Glutamatergic neuron (in vitro differentiated cells): ENCODE measurements around the gene TAMM41. TPM values are rescaled to one million over a fixed set of nuclear protein-coding genes. Genes with fewer than 3 reads are reported as not detected.

Experiments used
- DNase-seq: peaks from one replicate; pipeline ENCODE4 v3.0.0; 2022
- H3K27ac Mint-ChIP-seq: one replicate; pipeline ENCODE4 v1.8.0; 2020; ENCODE audit warnings: mild to moderate bottlenecking, mixed read lengths, inconsistent platforms; ENCODE audit not compliant: unreplicated experiment
- H3K27me3 Mint-ChIP-seq: one replicate; pipeline ENCODE4 v1.8.0; 2020; ENCODE audit warnings: mild to moderate bottlenecking, moderate library complexity, mixed read lengths, inconsistent platforms; ENCODE audit not compliant: unreplicated experiment
- H3K36me3 Mint-ChIP-seq: one replicate; pipeline ENCODE4 v1.8.0; 2020; ENCODE audit warnings: mild to moderate bottlenecking, mixed read lengths, inconsistent platforms; ENCODE audit not compliant: unreplicated experiment
- H3K4me1 Mint-ChIP-seq: one replicate; pipeline ENCODE4 v1.8.0; 2020; ENCODE audit warnings: mild to moderate bottlenecking, low read depth, mixed read lengths, inconsistent platforms; ENCODE audit not compliant: unreplicated experiment
- H3K4me3 Mint-ChIP-seq: one replicate; pipeline ENCODE4 v1.8.0; 2020; ENCODE audit warnings: mild to moderate bottlenecking, mixed read lengths, inconsistent platforms; ENCODE audit not compliant: unreplicated experiment
- H3K9me3 Mint-ChIP-seq: one replicate; pipeline ENCODE4 v1.8.0; 2020; ENCODE audit warnings: mild to moderate bottlenecking, moderate library complexity, mixed read lengths, inconsistent platforms; ENCODE audit not compliant: unreplicated experiment
- CTCF ChIP-seq: fragments of 200-600 bp; sonication (generic); IDR thresholded peaks from one replicate; pipeline ENCODE4 v1.5.0; 2021; ENCODE audit not compliant: partially characterized antibody, unreplicated experiment
- total RNA-seq: library from RNA; stranded (reverse); fragmentation: NEBNext Ultra II Directional; extraction: Animal tissue kit (Norgen Biotek cat#: 25700); gene quantifications from one replicate; pipeline ENCODE4 v1.2.1, GENCODE V29; 2021; ENCODE audit not compliant: unreplicated experiment

The TAMM41 gene
- total RNA-seq, 1 donor from 2014 or later = 23.4 TPM

- DNase-seq = no peak
- peak; percentile 75 for TF ChIP-seq CTCF
- no peak overlapping the region for H3K27ac Mint-ChIP-seq
- no peak overlapping the region for H3K4me3 Mint-ChIP-seq
- peaks cover 5% of the 10 kb centered on the region for H3K4me1 Mint-ChIP-seq
- H3K27me3 Mint-ChIP-seq = no peaks in the 10 kb centered on the region
- H3K9me3 Mint-ChIP-seq = peaks cover 2% of the 10 kb centered on the region
- H3K36me3 Mint-ChIP-seq = peaks cover 23% of the 10 kb centered on the region
Measured at GRCh38 chr3:11803977-11804892, 42.5 kb downstream of the TAMM41 start.

GRCh38 chr3:11799791-11800190, 46.9 kb downstream of the TAMM41 start:
- Mint-ChIP-seq H3K36me3 (peaks cover 36% of the 10 kb centered on the region), H3K4me3 (no peak overlapping the region), H3K27me3 (peaks cover 2% of the 10 kb centered on the region), H3K27ac (no peak overlapping the region), H3K9me3 (peaks cover 2% of the 10 kb centered on the region), H3K4me1 (no peaks in the 10 kb centered on the region)
- DNase-seq = no peak
- TF ChIP-seq CTCF = no peak

- H3K27ac Mint-ChIP-seq = no peak overlapping the region
- H3K27me3 Mint-ChIP-seq = peaks cover 2% of the 10 kb centered on the region
- H3K4me1 Mint-ChIP-seq = no peaks in the 10 kb centered on the region
- peaks cover 26% of the 10 kb centered on the region for H3K36me3 Mint-ChIP-seq
- no peaks in the 10 kb centered on the region for H3K9me3 Mint-ChIP-seq
- TF ChIP-seq CTCF = no peak
- DNase-seq = no peak
- H3K4me3 Mint-ChIP-seq = no peak overlapping the region
Measured at GRCh38 chr3:11794927-11795326, 51.8 kb downstream of the TAMM41 start.

GRCh38 chr3:11791339-11792200, 55.1 kb downstream of the TAMM41 start:
- H3K4me3 Mint-ChIP-seq = no peak overlapping the region
- H3K27me3 Mint-ChIP-seq = no peaks in the 10 kb centered on the region
- TF ChIP-seq CTCF = no peak
- H3K4me1 Mint-ChIP-seq = no peaks in the 10 kb centered on the region
- H3K36me3 Mint-ChIP-seq = no peaks in the 10 kb centered on the region
- no peaks in the 10 kb centered on the region for H3K9me3 Mint-ChIP-seq
- DNase-seq = no peak
- H3K27ac Mint-ChIP-seq = no peak overlapping the region
